ENCODE data around the gene VPS13C. TPM values are rescaled to one million over a fixed set of nuclear protein-coding genes. Genes with fewer than 3 reads are reported as not detected.
A peak's percentile ranks its signal among the peaks of the same experiment; 100 is the strongest.

VPS13C gene
- total RNA-seq, 1 experiment from 2014 or later, result 180 TPM

DNA sequence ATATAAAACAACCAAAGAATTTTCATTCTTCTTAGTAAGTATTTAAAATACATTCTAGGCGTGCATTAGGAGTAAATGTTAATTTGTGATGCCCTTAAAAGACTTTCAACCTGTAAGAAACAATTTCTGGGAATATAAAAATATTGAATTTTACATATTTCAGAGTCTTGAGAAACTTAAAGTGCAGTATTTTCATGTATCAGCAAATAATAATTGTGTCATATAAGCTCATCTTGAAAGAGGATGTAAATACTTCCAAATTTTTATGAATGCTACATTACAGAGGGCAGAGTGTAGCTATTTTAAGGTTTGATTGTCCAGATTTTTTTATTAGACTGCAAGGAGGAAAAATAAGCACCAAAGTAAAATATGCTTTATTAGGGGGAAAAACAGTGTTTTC lies 207.1 kb downstream of the VPS13C start:
- no peaks in the 10 kb centered on the region for H3K79me2 ChIP-seq (ENCODE audit: low read length)
- H3K36me3 ChIP-seq (ENCODE audit: insufficient read depth, low read length), result peaks cover 16% of the 10 kb centered on the region; the same call in 1 of the 2 replicates
- no peaks in the 10 kb centered on the region for H3K4me1 ChIP-seq (ENCODE audit: low read length)
- no peak for DNase-seq
- H3K27me3 ChIP-seq (ENCODE audit: low read length), result no peaks in the 10 kb centered on the region
- H3K9me2 ChIP-seq (replicated peaks; ENCODE audit: insufficient read depth, low read length), result no peaks in the 10 kb centered on the region
- no peak overlapping the region for H3K9ac ChIP-seq (ENCODE audit: low read length)
- no peak overlapping the region for H3K4me3 ChIP-seq (ENCODE audit: low read length)
- no peak overlapping the region for H2AFZ ChIP-seq (ENCODE audit: low read length)
- H3K4me2 ChIP-seq (ENCODE audit: low read depth, low read length, poor library complexity, severe bottlenecking), result no peak overlapping the region
- H3K27ac ChIP-seq (ENCODE audit: low read length), result no peak overlapping the region
- no peaks in the 10 kb centered on the region for H4K20me1 ChIP-seq (ENCODE audit: insufficient read depth, low read depth, low read length)
- no peaks in the 10 kb centered on the region for H3K9me3 ChIP-seq (ENCODE audit: low read length)

DNA sequence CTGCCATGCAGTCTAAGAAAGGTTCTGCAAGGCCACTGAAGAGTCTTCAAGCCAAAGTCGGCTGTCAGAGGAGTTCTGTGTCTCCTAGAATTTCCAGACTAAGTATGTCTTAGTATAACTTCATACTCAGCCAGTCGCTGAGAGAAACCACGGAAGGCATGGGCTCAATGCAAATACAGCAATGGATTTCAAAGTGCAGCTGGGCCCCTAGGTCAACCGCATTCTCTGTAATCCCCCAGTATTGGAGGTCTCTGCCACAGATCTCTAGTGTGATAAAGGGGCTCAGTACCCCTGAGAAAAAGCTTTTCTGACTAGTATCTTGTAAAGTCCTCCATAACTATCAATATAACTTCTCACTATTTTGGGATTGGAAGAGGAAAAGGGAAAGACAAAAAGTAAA lies 208.3 kb downstream of the VPS13C start:
- H3K9ac ChIP-seq (ENCODE audit: low read length), result no peak overlapping the region
- DNase-seq, result no peak
- H3K9me2 ChIP-seq (replicated peaks; ENCODE audit: insufficient read depth, low read length), result no peaks in the 10 kb centered on the region
- no peak overlapping the region for H3K4me2 ChIP-seq (ENCODE audit: low read depth, low read length, poor library complexity, severe bottlenecking)
- no peaks in the 10 kb centered on the region for H4K20me1 ChIP-seq (ENCODE audit: insufficient read depth, low read depth, low read length)
- H3K27ac ChIP-seq (ENCODE audit: low read length), result no peak overlapping the region
- H2AFZ ChIP-seq (ENCODE audit: low read length), result no peak overlapping the region
- no peaks in the 10 kb centered on the region for H3K27me3 ChIP-seq (ENCODE audit: low read length)
- no peaks in the 10 kb centered on the region for H3K9me3 ChIP-seq (ENCODE audit: low read length)
- H3K4me3 ChIP-seq (ENCODE audit: low read length), result no peak overlapping the region
- H3K79me2 ChIP-seq (ENCODE audit: low read length), result no peaks in the 10 kb centered on the region
- H3K36me3 ChIP-seq (ENCODE audit: insufficient read depth, low read length), result peaks cover 16% of the 10 kb centered on the region; the same call in 1 of the 2 replicates
- H3K4me1 ChIP-seq (ENCODE audit: low read length), result no peaks in the 10 kb centered on the region

DNA sequence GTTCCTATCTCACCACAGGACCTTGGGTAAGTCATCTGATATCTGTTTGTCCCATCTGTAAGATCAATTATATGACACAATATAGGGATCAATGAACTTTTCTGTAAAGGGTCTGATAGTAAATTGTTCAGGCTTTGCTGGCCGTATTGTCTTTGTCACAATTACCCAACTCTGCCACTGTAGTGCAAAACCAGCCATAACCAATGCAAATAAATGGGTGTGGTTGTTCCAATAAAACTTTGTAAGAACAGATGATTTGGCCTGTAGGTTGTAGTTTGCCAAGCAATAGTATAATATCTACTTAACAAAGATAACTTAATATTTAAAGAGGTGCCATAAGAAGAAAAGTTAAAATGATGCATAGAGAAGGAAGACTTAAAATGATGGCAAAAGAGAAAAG lies 210.8 kb downstream of the VPS13C start:
- Histone ChIP-seq H2AFZ (ENCODE audit: low read length) (no peak overlapping the region), H3K79me2 (ENCODE audit: low read length) (no peaks in the 10 kb centered on the region), H3K9ac (ENCODE audit: low read length) (no peak overlapping the region), H3K36me3 (ENCODE audit: insufficient read depth, low read length) (peaks cover 6% of the 10 kb centered on the region; the same call in 1 of the 2 replicates), H3K9me3 (ENCODE audit: low read length) (no peaks in the 10 kb centered on the region), H3K27ac (ENCODE audit: low read length) (no peak overlapping the region), H3K4me1 (ENCODE audit: low read length) (no peaks in the 10 kb centered on the region), H3K9me2 (replicated peaks; ENCODE audit: insufficient read depth, low read length) (no peaks in the 10 kb centered on the region), H3K27me3 (ENCODE audit: low read length) (no peaks in the 10 kb centered on the region), H4K20me1 (ENCODE audit: insufficient read depth, low read depth, low read length) (no peaks in the 10 kb centered on the region), H3K4me2 (ENCODE audit: low read depth, low read length, poor library complexity, severe bottlenecking) (no peak overlapping the region), H3K4me3 (ENCODE audit: low read length) (no peak overlapping the region)
- no peak for DNase-seq

DNA sequence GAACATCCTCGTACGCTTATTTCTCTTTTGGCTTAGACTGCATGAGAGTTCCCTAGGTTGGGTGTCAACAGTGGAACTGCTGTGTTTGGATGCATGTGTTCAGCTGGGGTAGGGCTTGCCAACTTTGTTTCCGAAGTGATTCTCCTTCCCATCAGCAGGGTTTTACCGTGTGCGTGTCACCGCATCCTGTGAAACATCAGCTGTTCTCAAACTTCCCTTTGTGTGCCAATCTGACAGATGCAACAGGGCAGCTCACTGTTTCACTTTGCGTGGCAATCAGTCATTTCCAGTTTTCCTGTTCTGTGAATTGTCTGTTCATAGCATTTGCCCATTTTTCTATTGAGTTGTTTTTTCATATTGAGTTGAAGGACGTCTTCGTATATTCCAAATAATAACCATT lies 218.8 kb downstream of the VPS13C start:
- no peaks in the 10 kb centered on the region for H3K36me3 ChIP-seq (ENCODE audit: insufficient read depth, low read length)
- H3K9me3 ChIP-seq (ENCODE audit: low read length), result no peaks in the 10 kb centered on the region
- DNase-seq, result no peak
- no peak overlapping the region for H2AFZ ChIP-seq (ENCODE audit: low read length)
- H3K27me3 ChIP-seq (ENCODE audit: low read length), result no peaks in the 10 kb centered on the region
- H3K4me2 ChIP-seq (ENCODE audit: low read depth, low read length, poor library complexity, severe bottlenecking), result no peak overlapping the region
- H3K4me3 ChIP-seq (ENCODE audit: low read length), result no peak overlapping the region
- H3K27ac ChIP-seq (ENCODE audit: low read length), result no peak overlapping the region
- no peaks in the 10 kb centered on the region for H3K4me1 ChIP-seq (ENCODE audit: low read length)
- no peaks in the 10 kb centered on the region for H4K20me1 ChIP-seq (ENCODE audit: insufficient read depth, low read depth, low read length)
- H3K9me2 ChIP-seq (replicated peaks; ENCODE audit: insufficient read depth, low read length), result no peaks in the 10 kb centered on the region
- H3K9ac ChIP-seq (ENCODE audit: low read length), result no peak overlapping the region
- no peaks in the 10 kb centered on the region for H3K79me2 ChIP-seq (ENCODE audit: low read length)

DNA sequence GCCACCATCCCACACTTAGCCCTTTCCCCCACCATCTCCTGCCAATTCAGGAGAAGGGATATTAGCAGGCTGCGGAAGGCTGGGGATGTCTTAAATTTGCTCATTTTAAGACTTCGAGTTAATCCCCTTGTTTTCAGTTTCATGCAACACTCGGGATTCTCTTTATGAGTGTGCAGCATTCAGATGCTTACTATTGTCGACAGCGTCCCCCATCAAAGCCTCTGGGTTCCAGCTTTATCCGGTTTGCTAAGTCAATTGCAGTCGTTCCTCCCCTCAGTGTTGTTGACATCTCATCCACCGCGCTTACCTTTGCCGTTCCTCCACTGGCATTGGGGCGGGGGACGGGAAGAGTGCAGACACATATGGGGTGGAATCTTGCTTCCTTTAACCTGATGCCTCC lies 220.2 kb downstream of the VPS13C start:
- H3K9me2 ChIP-seq (replicated peaks; ENCODE audit: insufficient read depth, low read length), result no peaks in the 10 kb centered on the region
- no peaks in the 10 kb centered on the region for H3K79me2 ChIP-seq (ENCODE audit: low read length)
- H3K4me3 ChIP-seq (ENCODE audit: low read length), result no peak overlapping the region
- DNase-seq, result no peak
- H4K20me1 ChIP-seq (ENCODE audit: insufficient read depth, low read depth, low read length), result no peaks in the 10 kb centered on the region
- H2AFZ ChIP-seq (ENCODE audit: low read length), result no peak overlapping the region
- H3K4me1 ChIP-seq (ENCODE audit: low read length), result no peaks in the 10 kb centered on the region
- no peak overlapping the region for H3K4me2 ChIP-seq (ENCODE audit: low read depth, low read length, poor library complexity, severe bottlenecking)
- no peak overlapping the region for H3K9ac ChIP-seq (ENCODE audit: low read length)
- H3K36me3 ChIP-seq (ENCODE audit: insufficient read depth, low read length), result no peaks in the 10 kb centered on the region
- H3K27me3 ChIP-seq (ENCODE audit: low read length), result no peaks in the 10 kb centered on the region
- H3K27ac ChIP-seq (ENCODE audit: low read length), result no peak overlapping the region
- H3K9me3 ChIP-seq (ENCODE audit: low read length), result no peaks in the 10 kb centered on the region

DNA sequence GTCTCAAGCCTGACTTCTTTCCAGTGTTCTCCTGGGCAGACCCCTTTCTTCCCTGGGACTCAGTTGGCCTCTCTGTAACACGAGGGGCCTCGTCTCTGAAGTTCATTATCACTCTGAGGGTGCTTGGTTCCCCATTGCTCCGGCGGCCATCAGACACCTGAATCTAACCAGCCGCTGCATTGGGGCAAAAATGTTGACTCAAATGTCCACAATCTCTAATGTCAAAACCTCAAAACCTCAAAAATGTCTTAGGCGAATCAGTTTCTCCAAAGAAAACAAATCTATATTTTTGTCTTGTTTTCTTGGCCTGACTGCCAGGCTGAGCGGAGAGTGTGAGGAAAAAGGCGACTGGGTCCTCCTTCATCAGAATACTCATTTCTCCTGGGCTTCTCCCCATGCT lies 220.7 kb downstream of the VPS13C start:
- Histone ChIP-seq H3K4me1 (ENCODE audit: low read length) (no peaks in the 10 kb centered on the region), H3K27ac (ENCODE audit: low read length) (no peak overlapping the region), H3K36me3 (ENCODE audit: insufficient read depth, low read length) (no peaks in the 10 kb centered on the region), H3K4me2 (ENCODE audit: low read depth, low read length, poor library complexity, severe bottlenecking) (no peak overlapping the region), H3K9ac (ENCODE audit: low read length) (no peak overlapping the region), H4K20me1 (ENCODE audit: insufficient read depth, low read depth, low read length) (no peaks in the 10 kb centered on the region), H3K9me2 (replicated peaks; ENCODE audit: insufficient read depth, low read length) (no peaks in the 10 kb centered on the region), H2AFZ (ENCODE audit: low read length) (no peak overlapping the region), H3K79me2 (ENCODE audit: low read length) (no peaks in the 10 kb centered on the region), H3K9me3 (ENCODE audit: low read length) (no peaks in the 10 kb centered on the region), H3K4me3 (ENCODE audit: low read length) (no peak overlapping the region), H3K27me3 (ENCODE audit: low read length) (no peaks in the 10 kb centered on the region)
- DNase-seq, result no peak

DNA sequence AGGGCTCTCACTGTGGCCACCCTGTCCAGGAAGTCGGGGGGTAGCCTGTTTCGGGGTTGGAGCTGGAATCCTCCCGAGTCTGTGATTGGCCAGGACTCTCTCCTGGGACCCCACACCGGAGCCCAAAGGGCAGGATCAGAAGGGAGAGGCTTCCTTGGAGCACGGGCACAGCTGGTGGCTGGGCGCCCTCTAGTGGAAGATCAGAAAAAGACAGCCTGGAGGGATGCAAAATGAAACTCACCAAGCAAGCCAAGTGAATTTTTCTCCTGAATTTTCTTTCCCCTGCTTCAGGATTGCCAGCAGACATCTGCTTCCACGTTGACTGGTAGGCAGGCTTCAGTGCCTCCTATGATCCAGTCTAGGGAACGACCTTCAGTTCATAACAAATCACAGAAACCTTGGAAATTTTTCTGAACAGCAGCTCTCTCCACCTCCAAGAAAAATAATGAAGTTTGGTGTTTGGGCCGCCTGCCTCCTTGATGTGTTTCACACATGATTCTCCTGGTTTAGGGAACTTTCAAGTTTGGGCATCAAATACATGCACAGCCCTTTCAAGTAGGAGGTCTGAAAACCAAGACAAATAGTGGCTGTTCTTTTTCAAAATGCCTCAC lies 224.6 kb downstream of the VPS13C start:
- H4K20me1 ChIP-seq (ENCODE audit: insufficient read depth, low read depth, low read length), result no peaks in the 10 kb centered on the region
- H3K79me2 ChIP-seq (ENCODE audit: low read length), result no peaks in the 10 kb centered on the region
- no peaks in the 10 kb centered on the region for H3K36me3 ChIP-seq (ENCODE audit: insufficient read depth, low read length)
- H3K9me2 ChIP-seq (replicated peaks; ENCODE audit: insufficient read depth, low read length), result no peaks in the 10 kb centered on the region
- H3K4me1 ChIP-seq (ENCODE audit: low read length), result no peaks in the 10 kb centered on the region
- H3K4me2 ChIP-seq (ENCODE audit: low read depth, low read length, poor library complexity, severe bottlenecking), result no peak overlapping the region
- H3K9me3 ChIP-seq (ENCODE audit: low read length), result no peaks in the 10 kb centered on the region
- no peak overlapping the region for H3K4me3 ChIP-seq (ENCODE audit: low read length)
- peak overlapping the region; percentile 6; the same call in 1 of the 2 replicates for H3K9ac ChIP-seq (ENCODE audit: low read length)
- H3K27ac ChIP-seq (ENCODE audit: low read length), result no peak overlapping the region
- H3K27me3 ChIP-seq (ENCODE audit: low read length), result no peaks in the 10 kb centered on the region
- peak; percentile 77 for DNase-seq
- H2AFZ ChIP-seq (ENCODE audit: low read length), result no peak overlapping the region

DNA sequence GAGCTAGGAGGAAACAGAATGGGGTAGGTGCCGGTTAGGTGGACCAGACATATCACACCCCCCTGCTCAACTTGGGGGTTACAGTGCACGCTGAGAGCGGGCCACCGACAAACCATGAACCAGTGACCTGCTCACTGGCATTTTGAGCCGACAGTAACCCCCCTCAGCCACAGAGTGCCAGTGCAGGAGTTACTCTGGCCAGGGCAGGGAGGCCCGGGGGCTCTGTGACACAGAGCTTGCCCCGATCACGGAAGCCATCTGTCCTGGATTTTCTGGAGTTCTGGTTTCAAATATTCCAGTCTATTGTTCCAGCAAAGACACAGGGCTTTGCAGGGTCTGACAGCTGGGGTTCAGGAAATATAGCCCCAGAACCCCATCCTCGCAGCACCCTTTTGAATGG lies 225.2 kb downstream of the VPS13C start:
- Histone ChIP-seq H2AFZ (ENCODE audit: low read length) (no peak overlapping the region), H3K4me1 (ENCODE audit: low read length) (no peaks in the 10 kb centered on the region), H3K27me3 (ENCODE audit: low read length) (no peaks in the 10 kb centered on the region), H4K20me1 (ENCODE audit: insufficient read depth, low read depth, low read length) (no peaks in the 10 kb centered on the region), H3K9me2 (replicated peaks; ENCODE audit: insufficient read depth, low read length) (no peaks in the 10 kb centered on the region), H3K4me2 (ENCODE audit: low read depth, low read length, poor library complexity, severe bottlenecking) (no peak overlapping the region), H3K79me2 (ENCODE audit: low read length) (no peaks in the 10 kb centered on the region), H3K27ac (ENCODE audit: low read length) (no peak overlapping the region), H3K36me3 (ENCODE audit: insufficient read depth, low read length) (no peaks in the 10 kb centered on the region), H3K9me3 (ENCODE audit: low read length) (no peaks in the 10 kb centered on the region), H3K4me3 (ENCODE audit: low read length) (no peak overlapping the region), H3K9ac (ENCODE audit: low read length) (no peak overlapping the region)
- DNase-seq, result no peak

All from Karpas-422 (cell line).